OCI-LY3 (cell line): ENCODE measurements around the gene BUB1.
"Not testable (repeated sequence)": the region's sequence is repeated elsewhere in the genome, so short reads cannot be mapped to it uniquely, and the experiment has no call there.

Experiments
- H2AFZ ChIP-seq: fragments of 200-600, 300-600 bp; shearing (Covaris generic); 2 replicates; pipeline ENCODE4 v1.6.0; 2014; ENCODE audit warnings: antibody characterized with exemption, low read depth, low read length
- H3K27ac ChIP-seq: fragments of 200-600, 300-600 bp; sonication (generic); 2 replicates; pipeline ENCODE4 v1.5.1; 2014; ENCODE audit warnings: mild to moderate bottlenecking, low read length, moderate library complexity, mixed read lengths
- H3K27me3 ChIP-seq: fragments of 200-600, 300-600 bp; sonication (generic); 2 replicates; pipeline ENCODE4 v1.6.1; 2014; ENCODE audit warnings: low read depth, low read length, mixed read lengths
- H3K36me3 ChIP-seq: fragments of 200-600, 300-600 bp; sonication (generic); replicated peaks from 2 replicates; pipeline ENCODE3; 2014; ENCODE audit warnings: low read depth, low read length, mixed read lengths
- H3K4me1 ChIP-seq: fragments of 300-600, 200-600 bp; sonication (generic); 2 replicates; pipeline ENCODE4 v1.6.1; 2014; ENCODE audit warnings: low read length, mixed read lengths
- H3K4me2 ChIP-seq: fragments of 200-600, 300-600 bp; sonication (generic); 2 replicates; pipeline ENCODE4 v1.6.1; 2014; ENCODE audit warnings: low read length, mixed read lengths
- H3K4me3 ChIP-seq: fragments of 300-600, 200-600 bp; sonication (generic); 2 replicates; pipeline ENCODE4 v1.5.1; 2014; ENCODE audit warnings: antibody characterized with exemption, mild to moderate bottlenecking, low read length, moderate library complexity
- H3K79me2 ChIP-seq: fragments of 300-600, 200-600 bp; shearing (Covaris generic); 2 replicates; pipeline ENCODE4 v1.6.1; 2014; ENCODE audit warnings: mild to moderate bottlenecking, low read length, mixed read lengths
- H3K9ac ChIP-seq: fragments of 300-600, 200-600 bp; shearing (Covaris generic); 2 replicates; pipeline ENCODE4 v1.6.0; 2014; ENCODE audit warnings: mild to moderate bottlenecking, low read length, moderate library complexity
- H3K9me3 ChIP-seq: fragments of 200-600, 300-600 bp; shearing (Covaris generic); 2 replicates; pipeline ENCODE4 v1.6.1; 2014; ENCODE audit warnings: low read length, mixed read lengths; ENCODE audit not compliant: insufficient read depth
- H4K20me1 ChIP-seq: fragments of 200-600, 300-600 bp; sonication (generic); 2 replicates; pipeline ENCODE4 v1.6.1; 2016; ENCODE audit warnings: low read length, mixed read lengths; ENCODE audit not compliant: insufficient read depth
- EZH2phosphoT487 ChIP-seq: fragments of 200-600 bp; shearing (Covaris generic); IDR thresholded peaks from 2 replicates; pipeline ENCODE4 v1.6.1; 2018; ENCODE audit warnings: antibody characterized with exemption, mixed run types, low read depth
- TF ChIP-seq, protein P1 (sequence below): fragments of 200-600, 300-600 bp; sonication (generic); IDR thresholded peaks from 2 replicates; pipeline ENCODE4 v1.5.1; 2014; ENCODE audit warnings: antibody characterized with exemption, low read length, low read depth

BUB1 gene

DNA sequence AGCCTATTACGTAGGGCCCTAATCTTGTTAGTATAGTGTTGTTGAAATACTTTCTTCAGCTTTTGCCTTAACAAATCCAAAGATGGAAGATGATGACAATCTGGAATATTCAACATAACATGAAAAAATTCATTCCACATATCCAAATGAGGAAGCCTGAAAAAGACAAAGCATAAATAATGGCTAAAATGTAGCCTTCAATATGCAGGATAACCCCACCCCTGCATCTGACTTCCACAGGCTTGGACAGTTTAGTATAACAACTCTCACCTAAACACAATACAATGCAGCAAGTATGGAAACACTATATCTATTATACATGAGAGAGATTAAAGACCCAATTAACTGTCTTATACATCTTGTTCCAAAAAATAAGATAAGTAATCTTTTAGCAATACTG, 39.9 kb downstream of the BUB1 start:
- no peak overlapping the region for H3K4me3 ChIP-seq
- H3K9me3 ChIP-seq = no peaks in the 10 kb centered on the region
- no peak overlapping the region for H3K27ac ChIP-seq
- H2AFZ ChIP-seq = no peak overlapping the region
- H3K79me2 ChIP-seq = no peaks in the 10 kb centered on the region
- H4K20me1 ChIP-seq = no peaks in the 10 kb centered on the region
- H3K9ac ChIP-seq = no peak overlapping the region
- H3K4me2 ChIP-seq = no peak overlapping the region
- TF ChIP-seq, protein P1, sequence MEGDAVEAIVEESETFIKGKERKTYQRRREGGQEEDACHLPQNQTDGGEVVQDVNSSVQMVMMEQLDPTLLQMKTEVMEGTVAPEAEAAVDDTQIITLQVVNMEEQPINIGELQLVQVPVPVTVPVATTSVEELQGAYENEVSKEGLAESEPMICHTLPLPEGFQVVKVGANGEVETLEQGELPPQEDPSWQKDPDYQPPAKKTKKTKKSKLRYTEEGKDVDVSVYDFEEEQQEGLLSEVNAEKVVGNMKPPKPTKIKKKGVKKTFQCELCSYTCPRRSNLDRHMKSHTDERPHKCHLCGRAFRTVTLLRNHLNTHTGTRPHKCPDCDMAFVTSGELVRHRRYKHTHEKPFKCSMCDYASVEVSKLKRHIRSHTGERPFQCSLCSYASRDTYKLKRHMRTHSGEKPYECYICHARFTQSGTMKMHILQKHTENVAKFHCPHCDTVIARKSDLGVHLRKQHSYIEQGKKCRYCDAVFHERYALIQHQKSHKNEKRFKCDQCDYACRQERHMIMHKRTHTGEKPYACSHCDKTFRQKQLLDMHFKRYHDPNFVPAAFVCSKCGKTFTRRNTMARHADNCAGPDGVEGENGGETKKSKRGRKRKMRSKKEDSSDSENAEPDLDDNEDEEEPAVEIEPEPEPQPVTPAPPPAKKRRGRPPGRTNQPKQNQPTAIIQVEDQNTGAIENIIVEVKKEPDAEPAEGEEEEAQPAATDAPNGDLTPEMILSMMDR = no peak
- no peak for TF ChIP-seq EZH2phosphoT487
- peaks cover 71% of the 10 kb centered on the region for H3K36me3 ChIP-seq
- H3K4me1 ChIP-seq = no peaks in the 10 kb centered on the region
- no peaks in the 10 kb centered on the region for H3K27me3 ChIP-seq

GRCh38 chr2:110637093-110637492, 40.8 kb downstream of the BUB1 start:
- H3K27ac ChIP-seq = no peak overlapping the region
- H4K20me1 ChIP-seq = no peaks in the 10 kb centered on the region
- no peak overlapping the region for H3K4me2 ChIP-seq
- H3K27me3 ChIP-seq = no peaks in the 10 kb centered on the region
- H2AFZ ChIP-seq = no peak overlapping the region
- H3K4me1 ChIP-seq = no peaks in the 10 kb centered on the region
- H3K9ac ChIP-seq = no peak overlapping the region
- H3K36me3 ChIP-seq = peaks cover 62% of the 10 kb centered on the region
- no peaks in the 10 kb centered on the region for H3K79me2 ChIP-seq
- no peak overlapping the region for H3K4me3 ChIP-seq
- H3K9me3 ChIP-seq = no peaks in the 10 kb centered on the region
- no peak for TF ChIP-seq EZH2phosphoT487
- TF ChIP-seq, protein P1 = no peak

DNA sequence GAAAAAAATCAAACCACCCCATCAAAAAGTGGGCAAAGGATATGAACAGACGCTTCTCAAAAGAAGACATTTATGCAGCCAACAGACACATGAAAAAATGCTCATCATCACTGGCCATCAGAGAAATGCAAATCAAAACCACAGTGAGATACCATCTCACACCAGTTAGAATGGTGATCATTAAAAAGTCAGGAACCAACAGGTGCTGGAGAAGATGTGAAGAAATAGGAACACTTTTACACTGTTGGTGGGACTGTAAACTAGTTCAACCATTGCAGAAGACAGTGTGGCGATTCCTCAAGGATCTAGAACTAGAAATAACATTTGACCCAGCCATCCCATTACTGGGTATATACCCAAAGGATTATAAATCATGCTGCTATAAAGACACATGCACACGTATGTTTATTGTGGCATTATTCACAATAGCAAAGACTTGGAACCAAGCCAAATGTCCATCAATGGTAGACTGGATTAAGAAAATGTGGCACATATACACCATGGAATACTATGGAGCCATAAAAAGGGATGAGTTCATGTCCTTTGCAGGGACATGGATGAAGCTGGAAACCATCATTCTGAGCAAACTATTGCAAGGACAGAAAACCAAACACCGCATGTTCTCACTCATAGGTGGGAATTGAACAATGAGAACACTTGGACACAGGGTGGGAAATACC, 41.8 kb downstream of the BUB1 start:
- peaks cover 52% of the 10 kb centered on the region for H3K36me3 ChIP-seq
- H3K79me2 ChIP-seq, H2AFZ ChIP-seq, H3K9ac ChIP-seq, H3K27ac ChIP-seq, H3K4me1 ChIP-seq, H3K27me3 ChIP-seq, H3K9me3 ChIP-seq, H3K4me2 ChIP-seq, H4K20me1 ChIP-seq, H3K4me3 ChIP-seq: not testable (repeated sequence)

GRCh38 chr2:110627348-110627747, 50.5 kb downstream of the BUB1 start:
- H3K9ac ChIP-seq, H3K4me3 ChIP-seq, H4K20me1 ChIP-seq, H3K27me3 ChIP-seq, H3K4me1 ChIP-seq, H3K36me3 ChIP-seq, H3K4me2 ChIP-seq, H2AFZ ChIP-seq, H3K27ac ChIP-seq, H3K79me2 ChIP-seq, H3K9me3 ChIP-seq: not testable (repeated sequence)

- not testable (repeated sequence) for H3K9me3 ChIP-seq, H3K4me2 ChIP-seq, H4K20me1 ChIP-seq, H3K79me2 ChIP-seq, H3K4me1 ChIP-seq, H3K36me3 ChIP-seq, H3K27me3 ChIP-seq, H3K4me3 ChIP-seq, H3K27ac ChIP-seq, H3K9ac ChIP-seq, H2AFZ ChIP-seq
Measured at GRCh38 chr2:110619326-110619939, 58.4 kb downstream of the BUB1 start.

DNA sequence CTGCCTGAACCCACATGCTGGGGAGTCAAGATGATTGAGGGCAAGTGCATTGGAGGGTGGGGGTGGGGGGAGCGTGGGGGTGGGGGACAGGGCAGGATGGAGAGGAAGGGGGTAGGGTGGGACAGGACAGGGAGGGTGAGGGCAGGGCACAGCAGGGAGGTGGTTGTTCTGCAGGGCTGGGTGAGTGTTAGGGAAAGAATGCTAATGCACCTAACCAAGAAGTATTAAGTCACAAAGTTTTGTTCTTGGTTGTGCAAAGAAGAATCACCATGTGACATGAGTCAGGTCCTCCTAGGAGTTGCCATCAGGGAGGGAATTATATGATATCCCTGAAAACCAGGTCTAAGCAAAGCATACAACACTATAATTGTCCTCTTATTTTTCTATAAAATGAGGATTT, 63.9 kb downstream of the BUB1 start:
- not testable (repeated sequence) for H3K4me2 ChIP-seq, H3K27ac ChIP-seq, H2AFZ ChIP-seq, H3K79me2 ChIP-seq, H4K20me1 ChIP-seq, H3K9ac ChIP-seq, H3K4me1 ChIP-seq, H3K4me3 ChIP-seq, H3K27me3 ChIP-seq, H3K36me3 ChIP-seq, H3K9me3 ChIP-seq

DNA sequence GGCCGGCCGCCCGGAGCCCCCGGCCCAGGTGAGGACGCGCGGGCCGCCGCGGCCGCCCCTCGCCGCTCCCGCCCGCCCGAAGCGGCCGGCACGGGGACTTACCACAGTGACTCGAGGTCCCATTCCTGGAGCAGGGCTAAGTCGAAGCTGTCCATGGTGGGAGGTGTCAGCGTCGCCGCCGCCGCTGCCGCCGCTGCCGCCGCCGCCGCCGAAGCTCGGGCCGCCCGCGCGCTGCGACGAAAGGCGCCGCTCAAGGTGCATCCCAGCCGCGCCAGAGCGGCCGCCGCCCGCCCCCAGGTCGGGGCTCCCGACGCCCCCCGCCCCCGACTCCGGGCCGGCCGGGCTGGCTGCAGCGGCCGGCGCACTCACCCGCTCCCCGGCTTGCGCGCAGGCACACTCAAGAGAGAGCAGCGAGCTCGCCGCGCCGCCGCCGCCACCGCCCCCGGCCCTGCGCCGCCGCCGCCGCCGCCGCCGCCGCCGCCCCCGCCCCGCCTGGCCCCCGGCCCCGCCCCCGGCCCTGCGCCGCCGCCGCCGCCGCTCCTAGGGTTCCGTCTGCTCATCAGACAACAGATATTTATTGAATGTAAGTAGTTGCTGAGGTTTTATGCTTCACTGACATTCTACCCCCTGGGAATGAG, 67.1 kb downstream of the BUB1 start:
- not testable (repeated sequence) for H3K4me1 ChIP-seq, H3K4me3 ChIP-seq, H3K27me3 ChIP-seq, H3K9ac ChIP-seq, H2AFZ ChIP-seq, H3K9me3 ChIP-seq, H3K79me2 ChIP-seq, H4K20me1 ChIP-seq, H3K27ac ChIP-seq, H3K4me2 ChIP-seq, H3K36me3 ChIP-seq
